Activated CD4-positive, alpha-beta T cell treated with anti-CD3 and anti-CD28 coated beads, Interleukin-2, amount 50 U/mL, for 24 hours (primary cell): ENCODE data around the gene CST4.
"Not testable (repeated sequence)": the region's sequence is repeated elsewhere in the genome, so short reads cannot be mapped to it uniquely, and the experiment has no call there.

Experiments used
- DNase-seq, 2 donors: peaks; one replicate each; pipeline ENCODE4 v3.0.0-alpha.2; 2020; ENCODE audit warnings: low read depth in 1 of 2, low spot score in 1 of 2

The CST4 gene

DNA sequence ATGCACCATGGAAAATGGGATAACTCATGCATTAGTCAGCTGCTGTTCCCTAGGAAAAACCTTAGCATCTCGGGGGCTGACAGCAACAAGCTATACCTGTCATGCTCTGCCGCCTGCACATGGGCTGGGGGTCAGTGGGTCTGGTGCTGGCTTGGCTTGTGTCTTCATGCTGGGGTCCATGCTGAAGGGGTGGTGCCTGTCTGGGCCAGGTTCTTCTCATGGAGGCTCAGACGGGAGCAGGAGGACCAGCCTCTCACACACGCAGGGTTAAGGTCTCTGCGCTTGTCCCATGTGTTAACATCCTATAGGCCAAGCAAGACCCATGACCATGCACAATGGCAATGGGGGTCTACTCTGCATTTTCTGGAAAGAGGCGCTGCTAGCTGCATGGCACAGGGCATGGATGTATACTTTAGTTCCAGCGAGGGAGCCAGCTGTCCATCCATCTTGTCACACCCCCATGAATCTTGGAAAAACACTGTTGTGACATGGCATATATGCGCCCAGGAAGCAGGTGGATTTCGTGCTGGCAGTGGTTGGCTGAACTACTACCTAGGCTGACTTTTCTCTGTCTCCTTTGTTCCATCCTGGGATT lies 26.5 kb downstream of the CST4 start:
- DNase-seq = no peak

DNA sequence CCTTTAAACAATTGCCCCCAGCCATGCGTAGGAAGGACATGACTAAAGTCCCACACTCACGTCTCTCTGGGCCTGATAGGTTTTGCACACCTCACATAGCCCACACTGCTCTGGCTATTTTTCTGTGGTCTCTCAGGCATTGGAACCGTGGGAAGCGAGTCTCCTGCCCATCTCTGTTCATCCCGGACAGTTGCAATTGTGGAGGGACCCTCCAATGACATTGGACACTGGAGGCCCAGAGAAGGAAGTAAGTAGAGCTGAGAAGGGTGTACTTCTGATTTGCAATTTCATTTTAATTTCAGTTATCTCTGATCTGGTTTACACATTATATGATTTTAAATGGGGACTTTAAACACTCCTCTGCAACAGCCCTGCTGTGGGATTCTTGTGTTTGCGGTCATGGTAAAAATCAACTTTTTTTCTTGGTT lies 27.8 kb downstream of the CST4 start:
- no peak for DNase-seq

DNA sequence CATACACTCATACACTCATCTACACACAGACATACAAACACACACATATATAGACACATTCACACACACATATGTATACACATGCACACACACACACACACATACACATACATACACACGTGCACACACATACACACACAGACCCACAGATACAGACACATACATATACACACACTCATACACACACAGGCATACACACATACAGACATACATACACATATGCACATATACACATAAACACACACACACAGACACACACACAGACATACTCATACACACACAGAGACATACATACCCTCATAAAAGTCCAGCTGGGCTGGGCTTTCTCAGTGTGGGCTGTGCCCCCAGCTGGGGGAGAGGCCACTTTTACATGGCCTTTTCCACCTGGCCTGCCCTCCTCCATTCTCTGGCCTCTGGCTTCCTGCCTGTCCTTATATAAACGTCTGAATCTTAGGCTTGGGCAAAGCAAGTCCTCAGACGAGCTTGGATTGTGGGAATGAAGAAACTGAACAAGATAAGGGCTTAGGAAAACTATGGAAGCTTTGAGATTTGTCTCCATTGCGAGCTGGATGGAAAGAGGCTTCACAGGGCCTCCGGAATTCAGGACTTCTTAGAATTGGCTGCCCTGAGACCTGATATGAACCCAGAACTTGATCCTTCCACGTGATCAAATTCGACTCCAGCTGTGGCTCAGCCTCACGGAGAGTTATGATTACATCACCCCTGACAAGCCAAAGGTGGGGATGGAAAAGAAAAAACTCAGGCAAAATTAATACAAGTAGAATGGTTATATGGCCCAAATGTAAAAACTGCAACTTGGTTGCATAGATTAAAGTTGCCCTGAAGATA lies 28.6 kb downstream of the CST4 start:
- DNase-seq = no peak

DNA sequence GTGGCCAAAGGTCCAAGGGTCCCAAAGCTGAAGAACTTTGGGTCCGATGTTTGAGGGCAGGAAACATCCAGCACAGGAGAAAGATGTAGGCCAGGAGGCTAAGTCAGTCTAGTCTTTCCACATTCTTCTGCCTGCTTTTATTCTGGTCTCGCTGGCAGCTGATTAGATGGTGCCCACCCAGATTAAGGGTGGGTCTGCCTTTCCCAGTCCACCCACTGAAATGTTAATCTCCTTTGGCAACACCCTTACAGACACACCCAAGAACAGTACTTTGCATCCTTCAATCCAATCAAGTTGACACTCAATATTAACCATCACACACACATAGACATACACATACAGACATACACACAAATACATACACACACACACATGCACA lies 29.2 kb downstream of the CST4 start:
- DNase-seq = not testable (repeated sequence)

DNA sequence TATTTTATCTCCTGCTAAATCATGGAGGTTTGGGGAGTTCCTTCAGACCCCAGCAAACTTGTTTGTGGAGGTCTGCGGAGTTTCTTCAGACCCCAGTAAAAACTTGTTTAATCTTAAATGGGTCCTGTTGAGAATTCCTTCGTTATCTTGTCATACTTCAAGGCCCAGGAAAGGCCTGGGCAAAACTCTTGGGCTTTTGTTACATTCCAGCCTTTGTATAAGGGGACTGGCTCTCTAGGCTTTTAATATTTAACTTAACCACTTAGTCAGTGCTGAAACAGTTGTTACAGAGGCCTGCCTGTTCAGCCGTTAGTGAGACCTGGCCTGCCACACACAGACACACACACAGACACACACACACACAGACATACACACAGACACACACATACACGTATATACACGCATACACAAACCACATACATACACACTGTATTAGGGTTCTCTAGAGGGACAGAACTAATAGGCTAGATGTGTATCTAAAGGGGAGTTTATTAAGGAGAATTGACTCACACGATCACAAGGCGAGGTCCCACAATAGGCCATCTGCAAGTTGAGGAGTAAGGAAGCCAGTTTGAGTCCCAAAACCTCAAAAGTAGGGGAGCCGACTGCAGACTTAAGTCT lies 29.7 kb downstream of the CST4 start:
- DNase-seq = no peak

DNA sequence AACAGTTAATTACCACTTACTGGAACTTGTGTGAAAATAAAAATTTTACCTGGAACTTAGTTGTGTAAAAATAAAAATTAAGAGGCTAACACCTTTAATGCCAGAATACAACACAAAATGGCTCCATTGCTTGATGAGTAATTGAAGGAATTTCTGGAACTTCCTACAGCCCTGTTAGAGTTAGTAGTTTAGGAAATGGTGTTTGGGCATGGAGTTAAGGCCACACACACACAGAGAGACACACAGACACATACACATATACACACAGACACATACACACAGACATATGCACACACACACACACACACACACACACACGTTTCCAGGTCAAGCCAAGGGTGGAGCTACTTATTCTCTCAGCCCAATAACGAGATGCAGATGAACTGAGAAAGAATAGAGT lies 30.5 kb downstream of the CST4 start:
- DNase-seq = no peak

DNA sequence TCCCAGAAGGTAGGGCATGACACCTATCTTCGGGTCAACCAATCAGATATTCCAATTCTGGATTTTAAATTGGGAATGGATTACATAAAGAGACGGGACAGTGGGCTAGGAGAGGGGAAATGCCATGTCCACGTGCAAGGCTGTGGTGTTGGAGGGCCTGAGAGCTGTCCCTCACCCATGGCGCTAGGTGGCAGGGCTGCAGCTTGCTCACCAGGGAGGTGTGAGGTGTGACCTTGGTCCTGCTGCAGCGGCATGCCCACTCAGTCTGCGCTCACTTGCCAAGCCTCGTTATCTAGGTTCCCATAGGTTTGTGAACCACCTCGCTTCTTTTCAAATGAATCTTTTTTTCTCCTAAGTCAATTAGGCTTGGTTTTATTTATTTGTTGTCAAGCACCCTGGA lies 31.6 kb downstream of the CST4 start:
- DNase-seq = no peak

DNA sequence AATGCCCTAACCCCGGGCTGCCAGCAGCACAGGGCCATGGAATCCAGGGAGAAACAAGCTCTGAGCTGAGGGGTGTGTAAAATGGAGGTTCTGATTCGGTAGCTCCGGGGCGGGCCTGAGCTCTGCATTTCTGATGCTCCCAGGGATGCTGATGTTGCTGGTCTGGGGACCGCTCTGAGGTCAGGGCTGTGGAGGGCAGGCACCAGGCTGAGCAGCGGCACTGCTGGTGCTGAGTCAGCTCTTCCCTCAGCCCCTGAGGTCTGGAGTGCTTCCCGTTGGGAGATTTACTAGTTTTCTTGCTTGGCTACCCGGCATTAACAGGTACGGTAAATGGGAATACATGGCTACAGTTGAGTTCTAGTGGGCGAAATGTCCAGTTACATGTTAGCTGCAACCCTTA lies 32.5 kb downstream of the CST4 start:
- no peak for DNase-seq

DNA sequence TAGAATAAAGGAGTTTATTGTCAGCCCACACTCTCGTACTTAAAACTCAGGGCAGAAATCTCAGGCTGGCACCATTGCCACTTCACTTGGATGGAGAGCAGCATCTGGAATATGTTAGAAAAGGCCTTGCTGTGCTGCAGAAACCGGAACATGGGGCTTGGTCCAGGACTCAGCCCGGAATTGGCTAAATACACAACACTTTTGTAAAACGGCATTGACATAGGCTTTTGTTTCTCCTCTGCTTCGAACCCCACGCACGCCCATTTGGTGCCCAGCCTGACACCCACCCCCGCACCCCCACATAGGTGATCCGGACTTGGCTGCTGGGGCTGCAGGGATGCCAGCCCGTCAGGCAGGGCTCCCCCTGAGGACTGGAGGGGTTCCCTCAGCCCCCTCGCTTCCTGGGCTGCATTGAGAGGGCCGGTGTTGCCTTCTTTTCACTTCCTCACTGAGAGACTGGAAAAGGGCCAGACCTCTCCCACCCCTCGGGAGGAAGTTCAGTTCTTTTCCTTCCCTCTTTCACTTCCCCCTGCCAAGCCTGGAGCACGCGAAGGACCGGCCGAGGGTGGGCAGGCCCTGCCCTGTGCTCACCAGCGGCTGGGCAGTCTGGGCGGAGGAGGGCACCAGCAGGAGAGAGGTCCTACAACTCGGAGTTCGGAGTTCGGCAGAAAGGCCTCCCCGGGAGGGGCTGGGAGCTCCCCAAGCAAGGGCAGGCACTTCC lies 33.2 kb downstream of the CST4 start:
- no peak for DNase-seq

DNA sequence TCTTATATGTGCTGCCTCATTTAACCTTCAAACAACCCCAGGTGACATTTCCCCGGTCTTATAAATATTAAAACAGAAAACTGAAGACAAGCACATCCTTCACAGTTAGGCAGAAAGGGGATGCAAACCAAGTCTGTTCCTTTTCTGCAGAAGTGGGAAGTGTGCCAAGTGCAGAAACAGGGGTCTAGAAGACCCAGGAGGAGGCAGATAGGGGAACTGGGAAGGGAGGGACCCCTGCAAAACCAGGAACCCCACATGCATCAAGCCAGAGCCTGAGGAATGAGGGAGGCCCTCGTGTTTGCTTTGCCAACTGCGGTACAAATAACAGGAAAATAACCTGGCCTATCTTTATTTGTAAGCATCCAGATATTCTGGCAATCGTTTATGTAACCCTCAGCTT lies 34.1 kb downstream of the CST4 start:
- no peak for DNase-seq

DNA sequence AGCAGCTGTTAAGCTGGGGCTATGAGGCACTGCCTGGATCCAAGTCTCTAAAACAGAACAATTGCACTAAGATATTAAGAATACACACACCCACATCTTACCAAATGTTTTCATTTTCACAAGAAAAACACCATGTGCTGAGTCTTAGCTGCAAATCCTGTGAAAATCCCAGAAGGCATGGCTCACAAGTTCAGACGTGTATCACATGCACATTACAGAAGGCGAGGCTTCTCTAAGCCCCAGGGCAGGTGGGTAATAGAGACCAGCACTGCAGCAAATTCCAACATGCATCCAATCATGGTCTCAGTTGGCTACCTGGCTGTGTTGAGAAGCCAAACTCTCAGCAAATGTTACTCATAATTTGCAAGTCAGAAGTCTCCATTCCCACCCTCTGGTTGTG lies 34.8 kb downstream of the CST4 start:
- DNase-seq = no peak

DNA sequence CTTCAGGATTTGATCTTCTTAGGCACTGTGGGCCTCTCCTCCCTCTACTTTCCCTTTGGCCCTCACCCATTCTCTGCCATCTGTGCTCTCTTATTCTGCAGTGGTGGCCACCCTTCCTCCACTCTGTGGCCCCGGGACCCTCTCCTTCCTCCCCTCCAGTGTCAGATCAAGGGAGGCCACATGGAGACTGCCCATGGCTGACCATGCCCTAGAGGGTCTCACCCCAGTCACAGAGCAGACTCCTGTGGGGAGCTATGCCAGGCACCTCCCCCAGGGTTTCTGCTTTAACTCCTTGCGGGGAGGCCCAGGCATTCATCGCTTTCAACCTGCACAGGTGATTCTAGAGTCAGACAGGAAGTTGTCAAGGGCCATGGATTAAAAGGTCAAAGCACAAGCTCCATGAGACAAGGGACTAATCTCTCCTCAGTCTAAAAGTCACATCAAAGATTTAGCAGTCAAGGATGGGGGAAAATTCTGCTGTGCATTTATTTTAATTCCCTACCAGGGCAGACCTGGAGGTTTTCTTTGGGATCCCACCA lies 35.4 kb downstream of the CST4 start:
- no peak for DNase-seq

DNA sequence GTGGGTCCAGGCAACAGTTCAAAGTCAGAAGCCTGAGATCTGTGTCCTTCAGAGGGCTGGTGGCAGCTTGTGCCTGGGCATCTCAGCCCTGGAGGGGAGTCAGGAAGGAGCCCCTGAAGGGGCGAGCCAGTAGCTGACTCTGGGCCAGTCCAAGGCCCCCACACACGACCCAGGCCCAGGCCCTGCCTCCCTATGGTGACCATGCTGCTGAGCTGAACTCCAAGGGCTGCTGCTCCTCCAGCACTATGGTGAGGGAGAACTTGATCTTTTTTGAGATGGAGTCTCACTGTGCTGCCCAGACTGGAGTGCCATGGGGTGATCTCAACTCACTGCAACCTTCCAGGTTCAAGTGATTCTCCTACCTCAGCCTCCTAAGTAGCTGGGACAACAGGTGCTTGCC lies 35.9 kb downstream of the CST4 start:
- DNase-seq = no peak

DNA sequence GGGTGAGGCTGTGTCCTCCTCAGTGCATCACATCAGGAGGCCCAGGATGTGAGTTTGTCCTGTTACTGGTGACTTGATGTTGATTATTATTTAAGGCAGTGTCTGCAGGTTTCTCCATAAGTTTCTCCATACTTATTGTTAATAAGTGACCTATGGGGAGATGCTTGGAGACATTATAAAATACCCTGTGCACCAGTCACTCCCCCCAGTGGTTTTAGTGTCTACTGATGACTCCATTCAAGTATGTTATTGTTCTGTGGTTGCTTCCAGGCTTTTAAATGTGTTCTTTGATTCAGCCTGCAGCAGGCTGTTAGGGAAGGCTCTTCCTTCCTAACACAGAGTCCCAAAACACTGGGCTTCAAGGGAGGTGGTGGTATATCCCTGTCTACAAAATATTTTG lies 36.5 kb downstream of the CST4 start:
- no peak for DNase-seq

DNA sequence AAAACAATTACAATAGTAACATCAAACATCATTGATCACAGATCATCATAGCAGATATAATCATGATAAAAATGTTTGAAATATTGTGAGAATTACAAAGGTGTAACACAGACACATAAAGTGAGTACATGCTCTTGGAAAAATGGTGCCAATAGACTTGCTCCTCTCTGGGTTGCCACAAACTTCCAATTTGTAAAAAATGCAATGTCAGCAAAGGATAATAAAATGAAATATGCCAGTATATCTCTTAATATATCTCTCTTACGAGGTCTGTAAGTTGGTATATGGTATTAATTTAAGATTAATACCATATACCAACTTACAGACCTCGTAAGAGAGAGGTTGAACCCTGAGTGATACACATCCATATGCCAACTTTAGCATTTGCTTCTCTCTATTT lies 37.7 kb downstream of the CST4 start:
- no peak for DNase-seq

DNA sequence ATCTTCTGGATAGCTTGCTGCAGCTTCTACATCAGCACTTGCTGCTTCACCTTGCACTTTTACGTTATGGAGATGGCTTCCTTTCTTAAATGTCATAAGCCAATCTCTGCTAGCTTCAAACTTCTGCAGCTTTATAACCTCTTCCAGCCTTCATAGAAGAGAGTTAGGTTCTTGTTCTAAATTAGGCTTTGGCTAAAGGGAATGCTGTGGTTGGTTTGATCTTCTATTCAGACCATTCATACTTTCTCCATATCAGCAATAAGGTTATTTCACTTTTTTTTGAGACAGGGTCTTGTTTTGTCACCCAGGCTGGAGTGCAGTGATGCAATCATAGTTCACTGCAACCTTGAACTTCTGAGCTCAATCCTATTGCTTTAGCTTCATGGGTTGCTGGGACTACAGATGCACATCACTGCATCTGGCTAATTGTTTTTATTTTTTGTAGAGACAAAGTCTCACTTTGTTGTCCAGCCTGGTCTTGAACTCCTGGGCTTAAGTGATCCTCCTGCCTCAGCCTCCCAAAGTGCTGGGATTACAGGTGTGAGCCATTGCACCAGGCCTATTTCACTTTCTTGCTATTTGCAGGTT lies 38.9 kb downstream of the CST4 start:
- DNase-seq = no peak

DNA sequence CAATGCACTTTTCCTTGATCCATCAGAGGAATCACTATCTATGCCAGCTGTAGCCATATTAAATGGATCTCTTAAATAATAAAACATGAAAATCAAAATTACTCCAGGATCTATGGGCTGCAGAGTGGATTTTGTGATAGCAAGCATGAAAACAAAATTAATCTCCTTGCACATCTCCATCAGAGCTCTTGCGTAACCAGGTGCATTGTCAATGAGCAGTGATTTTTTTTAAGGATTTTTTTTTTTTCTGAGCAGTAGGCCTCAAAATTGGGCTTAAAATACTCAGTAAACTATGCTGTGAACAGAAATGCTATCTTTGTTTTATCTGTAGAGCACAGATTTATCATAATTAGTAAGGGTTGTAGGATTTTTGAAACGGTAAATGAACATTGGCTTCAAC lies 39.6 kb downstream of the CST4 start:
- no peak for DNase-seq

DNA sequence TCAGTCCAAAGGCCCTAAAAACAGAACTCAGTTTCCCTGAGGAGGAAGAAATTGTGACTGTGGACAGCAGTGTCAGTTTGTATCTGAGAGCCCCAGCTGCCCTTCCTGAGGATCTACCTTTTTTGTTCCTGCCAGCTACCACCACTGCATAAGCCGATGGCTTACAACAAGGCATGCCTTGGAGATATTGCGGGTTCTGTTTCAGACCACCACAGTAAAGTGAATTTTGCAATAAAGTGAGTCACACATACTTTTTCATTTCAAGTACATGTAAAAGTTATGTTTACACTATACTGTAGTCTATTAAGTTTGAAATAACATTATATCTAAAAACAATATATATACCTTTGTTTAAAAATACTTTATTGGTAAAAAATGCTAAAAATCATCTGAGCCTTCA lies 41.5 kb downstream of the CST4 start:
- no peak for DNase-seq

DNA sequence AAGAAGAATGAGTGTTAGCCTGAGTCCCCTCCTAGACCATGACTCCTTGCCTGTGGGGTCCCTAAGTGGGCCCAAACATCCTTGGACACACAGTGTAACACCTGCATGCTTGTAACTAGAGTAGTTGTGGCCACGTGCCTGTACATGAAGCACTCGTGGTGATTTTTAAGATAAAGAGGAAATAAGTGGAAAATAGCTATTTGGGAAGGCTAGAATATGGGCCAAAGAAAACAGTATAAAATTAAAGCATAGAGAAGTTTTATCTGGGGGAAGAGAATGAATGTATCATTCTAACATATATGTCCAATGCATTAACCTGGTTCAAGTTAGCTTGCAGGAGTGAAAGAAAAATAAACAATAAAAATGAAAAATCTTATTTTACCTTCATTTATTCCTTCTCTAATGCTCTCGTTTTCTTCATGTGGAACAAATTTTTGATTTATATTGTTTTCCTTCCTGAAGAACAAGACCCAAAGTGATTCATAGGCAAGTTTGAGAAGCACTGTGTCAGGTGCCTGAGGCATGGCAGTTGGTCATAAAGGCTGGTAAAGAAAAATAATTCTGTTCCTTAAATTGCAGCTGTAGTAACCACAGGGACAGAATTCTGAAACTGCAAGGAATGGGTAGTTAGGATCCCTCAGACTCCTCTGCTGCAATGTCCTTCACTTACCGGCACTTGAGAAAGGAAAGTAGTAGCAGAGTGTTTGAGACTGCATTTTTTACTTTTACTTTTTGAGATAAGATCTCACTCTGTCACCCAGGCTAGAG lies 42.5 kb downstream of the CST4 start:
- no peak for DNase-seq

DNA sequence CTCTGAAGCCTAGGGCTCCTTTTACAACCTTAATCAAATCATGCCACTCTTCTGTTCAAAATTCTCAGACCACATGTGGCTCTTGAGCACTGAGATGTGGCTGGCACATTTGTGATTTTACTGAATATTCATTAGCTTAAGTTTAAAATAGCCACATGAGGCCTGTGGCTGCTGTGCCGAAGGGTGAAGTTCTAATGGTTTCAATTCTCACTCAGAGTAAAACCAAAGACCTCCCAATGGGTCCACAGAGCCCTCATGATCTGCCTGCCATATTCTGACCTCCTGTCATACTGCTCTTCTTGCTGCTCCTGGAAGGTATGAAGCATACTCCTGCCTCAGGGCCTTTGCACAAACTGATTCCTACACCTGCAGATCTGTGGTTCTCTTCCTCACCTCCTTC lies 43.3 kb downstream of the CST4 start:
- DNase-seq = no peak

DNA sequence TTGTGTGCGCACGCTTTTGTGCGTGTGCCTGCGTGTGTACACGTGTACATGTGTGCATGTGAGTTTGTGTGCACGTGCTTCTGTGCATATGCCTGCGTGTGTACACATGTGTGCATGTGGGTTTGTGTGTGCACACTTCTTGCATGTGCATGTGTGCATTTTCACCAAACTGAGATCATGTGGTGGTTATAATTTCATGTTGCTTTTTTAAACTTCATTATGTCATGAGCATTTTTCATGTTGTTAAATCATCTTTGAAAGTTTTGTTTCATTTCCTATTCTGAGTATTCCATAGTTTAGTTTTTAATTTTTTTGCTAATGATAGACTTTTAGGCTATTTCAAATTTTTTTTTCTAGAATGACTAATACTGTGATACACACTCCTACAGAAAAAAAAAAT lies 44.7 kb downstream of the CST4 start:
- DNase-seq = no peak
